Activated T-helper 17 cell treated with anti-CD3 and anti-CD28 coated beads, Interleukin-2, amount 50 U/mL, for 72 hours (primary cell): ENCODE results near the gene LYZL2. TPM values are rescaled to one million over a fixed set of nuclear protein-coding genes. Genes with fewer than 3 reads are reported as not detected.
"Not testable (repeated sequence)": the region's sequence is repeated elsewhere in the genome, so short reads cannot be mapped to it uniquely, and the experiment has no call there.

ENCODE experiments used
- ATAC-seq: fragments of 150-1000 bp; cut with Tn5 transposase; replicated peaks from 2 replicates; pipeline ENCODE4 v1.10.0; 2021; ENCODE audit warnings: mild to moderate bottlenecking, moderate library complexity
- H3K27ac Mint-ChIP-seq: one replicate; pipeline ENCODE4 v1.8.0; 2022; ENCODE audit warnings: mixed read lengths
- H3K27me3 Mint-ChIP-seq: one replicate; pipeline ENCODE4 v1.8.0; 2022; ENCODE audit warnings: mixed read lengths
- H3K36me3 Mint-ChIP-seq: one replicate; pipeline ENCODE4 v1.8.0; 2022; ENCODE audit warnings: low read depth, mild to moderate bottlenecking, mixed read lengths
- H3K4me1 Mint-ChIP-seq: one replicate; pipeline ENCODE4 v1.8.0; 2022; ENCODE audit warnings: mixed read lengths
- H3K4me3 Mint-ChIP-seq: one replicate; pipeline ENCODE4 v1.8.0; 2022; ENCODE audit warnings: mild to moderate bottlenecking, mixed read lengths
- H3K9me3 Mint-ChIP-seq: one replicate; pipeline ENCODE4 v1.8.0; 2022; ENCODE audit warnings: mixed read lengths
- total RNA-seq, 2 donors: library from RNA; stranded (reverse); gene quantifications; one replicate each; pipeline ENCODE4 v1.2.3, GENCODE V29; 2022

LYZL2 gene
- total RNA-seq, 2 donors from 2014 or later: not detected

DNA sequence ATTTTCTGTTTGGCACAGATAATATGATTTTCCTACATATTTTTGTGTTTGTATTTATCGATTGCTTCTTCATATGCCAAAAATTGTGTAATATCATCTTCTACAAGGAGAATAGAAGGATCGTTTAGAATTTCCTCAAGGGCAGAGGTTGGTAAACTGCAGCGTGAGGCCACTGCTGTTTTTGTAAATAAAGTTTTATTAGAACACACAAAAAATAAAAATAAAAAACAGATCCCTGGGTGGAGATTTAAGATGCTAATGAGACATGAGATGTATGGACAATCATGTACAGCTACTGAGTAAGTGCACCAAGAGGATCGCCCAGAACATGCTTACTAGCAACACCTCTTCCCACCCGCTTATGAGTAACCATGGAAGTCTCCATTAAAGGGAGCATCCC lies 9.6 kb downstream of the LYZL2 start:
- Mint-ChIP-seq H3K9me3 (no peaks in the 10 kb centered on the region), H3K4me1 (peaks cover 5% of the 10 kb centered on the region), H3K36me3 (no peaks in the 10 kb centered on the region), H3K27me3 (peaks cover 23% of the 10 kb centered on the region), H3K4me3 (no peak overlapping the region), H3K27ac (no peak overlapping the region)
- no peak for ATAC-seq

- no peak overlapping the region for H3K4me3 Mint-ChIP-seq
- no peaks in the 10 kb centered on the region for H3K36me3 Mint-ChIP-seq
- no peak for ATAC-seq
- peaks cover 26% of the 10 kb centered on the region for H3K27me3 Mint-ChIP-seq
- H3K27ac Mint-ChIP-seq: no peak overlapping the region
- H3K4me1 Mint-ChIP-seq: no peaks in the 10 kb centered on the region
- no peaks in the 10 kb centered on the region for H3K9me3 Mint-ChIP-seq
These were observed 12.5 kb downstream of the LYZL2 start for GRCh38 chr10:30617070-30617469.

- ATAC-seq, H3K27ac Mint-ChIP-seq, H3K4me3 Mint-ChIP-seq, H3K9me3 Mint-ChIP-seq, H3K36me3 Mint-ChIP-seq, H3K4me1 Mint-ChIP-seq: not testable (repeated sequence)
- H3K27me3 Mint-ChIP-seq: peaks cover 22% of the 10 kb centered on the region
These were observed 18.5 kb downstream of the LYZL2 start for GRCh38 chr10:30611041-30611440.

- H3K9me3 Mint-ChIP-seq: no peaks in the 10 kb centered on the region
- no peak overlapping the region for H3K4me3 Mint-ChIP-seq
- H3K27me3 Mint-ChIP-seq: peaks cover 33% of the 10 kb centered on the region
- no peak for ATAC-seq
- no peaks in the 10 kb centered on the region for H3K4me1 Mint-ChIP-seq
- H3K36me3 Mint-ChIP-seq: no peaks in the 10 kb centered on the region
- H3K27ac Mint-ChIP-seq: no peak overlapping the region
These were observed 21.7 kb downstream of the LYZL2 start for GRCh38 chr10:30607814-30608213.

DNA sequence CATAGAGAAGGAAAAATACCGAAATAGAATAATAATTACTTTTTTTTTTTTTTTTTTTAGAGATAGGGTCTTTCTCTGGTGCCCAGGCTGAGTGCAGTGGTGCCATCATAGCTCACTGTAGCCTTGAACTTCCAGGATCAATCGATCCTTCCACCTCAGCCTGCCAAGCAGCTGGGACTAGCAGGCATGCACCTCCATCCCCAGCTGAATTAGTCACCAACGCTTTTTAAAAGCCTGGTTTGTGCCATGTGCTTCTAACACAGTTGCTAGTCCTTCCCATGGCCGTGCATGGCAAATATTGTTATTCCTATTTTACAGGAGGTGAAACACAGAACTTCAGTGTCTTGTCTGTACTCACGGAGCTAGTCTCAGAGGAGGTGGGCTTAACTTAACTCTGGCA lies 23.2 kb downstream of the LYZL2 start:
- no peak for ATAC-seq
- H3K27me3 Mint-ChIP-seq: peaks cover 26% of the 10 kb centered on the region
- H3K36me3 Mint-ChIP-seq: no peaks in the 10 kb centered on the region
- no peak overlapping the region for H3K4me3 Mint-ChIP-seq
- no peaks in the 10 kb centered on the region for H3K9me3 Mint-ChIP-seq
- H3K4me1 Mint-ChIP-seq: no peaks in the 10 kb centered on the region
- no peak overlapping the region for H3K27ac Mint-ChIP-seq

- ATAC-seq, H3K4me1 Mint-ChIP-seq, H3K27ac Mint-ChIP-seq, H3K4me3 Mint-ChIP-seq, H3K36me3 Mint-ChIP-seq, H3K9me3 Mint-ChIP-seq: not testable (repeated sequence)
- H3K27me3 Mint-ChIP-seq: peaks cover 30% of the 10 kb centered on the region
These were observed 24.0 kb downstream of the LYZL2 start for GRCh38 chr10:30605341-30606121.

GRCh38 chr10:30603589-30603988 lies 26.0 kb downstream of the LYZL2 start:
- Mint-ChIP-seq H3K36me3 (no peaks in the 10 kb centered on the region), H3K4me3 (no peak overlapping the region), H3K9me3 (no peaks in the 10 kb centered on the region), H3K27ac (no peak overlapping the region), H3K4me1 (no peaks in the 10 kb centered on the region), H3K27me3 (peaks cover 20% of the 10 kb centered on the region)
- no peak for ATAC-seq

DNA sequence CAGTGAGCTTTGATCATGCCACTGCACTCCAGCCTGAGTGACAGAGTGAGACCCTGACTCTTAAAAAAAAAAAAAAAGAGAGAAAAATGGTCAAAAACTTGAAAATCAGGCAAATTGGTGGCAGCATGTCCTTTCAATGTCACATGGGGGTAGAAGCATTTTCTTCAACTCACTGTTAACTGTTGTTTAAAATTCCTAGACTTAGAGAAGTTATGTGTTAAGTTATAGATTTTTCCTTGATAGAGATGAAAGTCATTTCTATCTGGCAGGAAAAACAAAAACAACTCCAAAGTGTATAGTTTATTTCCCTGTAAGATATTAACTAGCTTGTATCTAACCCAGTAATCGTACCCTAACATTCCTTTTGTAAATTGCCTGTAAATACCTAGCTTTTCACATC lies 26.8 kb downstream of the LYZL2 start:
- Mint-ChIP-seq H3K27ac (no peak overlapping the region), H3K36me3 (no peaks in the 10 kb centered on the region), H3K9me3 (no peaks in the 10 kb centered on the region), H3K4me3 (no peak overlapping the region), H3K4me1 (no peaks in the 10 kb centered on the region), H3K27me3 (peaks cover 20% of the 10 kb centered on the region)
- ATAC-seq: no peak

GRCh38 chr10:30600005-30600404 lies 29.5 kb downstream of the LYZL2 start:
- Mint-ChIP-seq H3K27me3 (peaks cover 17% of the 10 kb centered on the region), H3K36me3 (no peaks in the 10 kb centered on the region), H3K9me3 (no peaks in the 10 kb centered on the region), H3K27ac (no peak overlapping the region), H3K4me1 (no peaks in the 10 kb centered on the region), H3K4me3 (no peak overlapping the region)
- ATAC-seq: peak; percentile 59

DNA sequence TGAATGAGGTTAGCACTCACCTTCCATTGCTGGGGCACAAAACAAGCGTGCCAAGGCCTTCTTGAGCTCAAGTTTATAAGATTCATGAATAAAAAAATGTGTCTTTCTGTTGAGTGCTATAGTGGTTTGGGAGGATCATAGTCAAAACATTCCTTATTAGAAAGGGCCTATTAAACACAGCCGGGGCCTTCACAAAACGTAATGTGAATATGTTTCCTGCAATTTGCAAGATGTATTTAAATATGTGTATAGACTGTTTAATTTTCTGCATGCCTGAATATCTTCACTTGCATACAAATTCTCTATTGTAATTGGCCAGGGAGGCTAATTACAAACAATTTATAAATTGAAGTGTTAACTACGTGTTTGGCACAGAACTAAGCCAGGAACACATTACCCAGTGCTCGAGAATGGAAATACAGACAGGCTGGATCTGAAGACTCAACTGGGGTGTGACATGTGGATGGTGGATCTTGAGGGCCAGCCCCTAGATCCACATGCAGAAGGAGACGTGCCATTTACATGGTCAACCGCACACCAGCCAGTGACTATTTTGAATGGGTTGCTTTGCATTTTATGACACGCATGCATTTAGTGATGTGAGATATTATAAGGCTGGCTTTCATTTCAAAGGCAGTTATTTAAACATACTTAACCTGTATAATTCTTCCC lies 31.3 kb downstream of the LYZL2 start:
- peaks cover 23% of the 10 kb centered on the region for H3K27me3 Mint-ChIP-seq
- H3K4me1 Mint-ChIP-seq: no peaks in the 10 kb centered on the region
- H3K4me3 Mint-ChIP-seq: no peak overlapping the region
- H3K27ac Mint-ChIP-seq: no peak overlapping the region
- H3K36me3 Mint-ChIP-seq: no peaks in the 10 kb centered on the region
- H3K9me3 Mint-ChIP-seq: no peaks in the 10 kb centered on the region
- no peak for ATAC-seq

GRCh38 chr10:30597433-30597824 lies 32.1 kb downstream of the LYZL2 start:
- ATAC-seq, H3K4me1 Mint-ChIP-seq: not testable (repeated sequence)

DNA sequence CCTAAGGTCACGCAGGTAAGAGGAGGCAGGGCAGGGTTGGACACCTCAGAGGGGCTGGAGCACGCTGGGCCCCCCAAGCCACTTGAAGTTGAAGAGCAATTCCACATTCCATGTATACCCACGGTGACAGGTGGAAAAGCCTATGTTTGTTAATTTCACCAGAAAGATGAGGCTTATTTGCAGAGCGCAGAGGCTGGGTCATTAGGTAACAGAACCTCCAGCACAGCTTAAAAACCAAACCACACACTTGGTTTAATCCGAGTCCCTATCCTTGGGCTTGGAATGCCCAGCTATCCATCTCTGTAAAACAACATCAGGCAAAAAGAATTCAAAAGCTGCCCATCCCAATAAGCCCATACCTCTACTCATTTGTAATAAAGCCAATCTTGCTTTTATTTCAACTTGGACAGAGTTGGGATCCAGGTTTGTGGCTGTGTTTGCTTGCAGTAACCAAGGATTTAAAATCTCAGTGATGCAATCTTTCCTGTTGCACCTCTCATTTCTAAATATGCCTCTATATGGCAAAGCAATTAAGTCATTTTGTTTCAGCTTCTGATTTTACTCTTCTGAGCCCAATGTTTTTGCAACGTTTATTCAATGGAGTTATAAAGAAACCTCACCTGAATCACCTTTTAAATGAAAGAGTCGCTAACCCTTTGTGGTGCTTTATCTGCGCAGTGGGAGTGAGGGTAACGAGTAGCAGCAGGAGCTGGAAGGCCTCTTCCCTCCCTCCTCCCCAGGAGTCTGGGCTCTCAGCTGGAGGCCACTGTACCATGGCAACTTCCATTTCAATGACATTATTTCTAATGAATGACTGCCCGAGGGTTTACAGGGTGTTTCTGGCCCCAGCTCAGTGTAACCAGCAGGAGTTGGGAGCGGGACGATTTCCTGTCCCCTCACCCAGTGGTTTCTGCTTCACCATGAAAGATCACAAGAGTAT lies 32.8 kb downstream of the LYZL2 start:
- H3K36me3 Mint-ChIP-seq, H3K4me3 Mint-ChIP-seq, ATAC-seq, H3K27ac Mint-ChIP-seq, H3K9me3 Mint-ChIP-seq, H3K4me1 Mint-ChIP-seq: not testable (repeated sequence)
- H3K27me3 Mint-ChIP-seq: peaks cover 23% of the 10 kb centered on the region

More at GRCh38 chr10:30597433-30597824, 32.1 kb downstream of the LYZL2 start:
- H3K36me3 Mint-ChIP-seq, H3K4me3 Mint-ChIP-seq, H3K27ac Mint-ChIP-seq, H3K9me3 Mint-ChIP-seq: not testable (repeated sequence)
- peaks cover 23% of the 10 kb centered on the region for H3K27me3 Mint-ChIP-seq

GRCh38 chr10:30596013-30596412 lies 33.5 kb downstream of the LYZL2 start:
- H3K4me1 Mint-ChIP-seq: peaks cover 4% of the 10 kb centered on the region

DNA sequence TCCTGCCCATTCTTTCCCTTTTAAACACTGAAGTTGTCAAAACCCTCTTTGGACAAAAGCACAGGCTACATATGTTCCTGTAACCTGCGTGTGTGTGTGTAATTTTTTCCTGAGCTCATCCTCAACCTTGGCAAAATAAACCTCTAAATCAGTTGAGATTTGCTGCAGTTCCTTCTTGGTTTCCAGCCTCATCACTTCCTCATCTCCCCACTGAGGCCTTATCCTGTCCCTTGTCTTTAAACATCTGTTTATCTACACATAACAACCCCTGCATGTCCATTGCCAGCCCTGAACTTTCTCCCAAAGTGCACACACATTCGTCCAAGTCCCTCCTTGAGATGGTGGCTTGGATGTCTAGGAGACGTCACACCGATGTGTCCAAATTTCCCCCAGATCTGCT lies 35.5 kb downstream of the LYZL2 start:
- H3K9me3 Mint-ChIP-seq: no peaks in the 10 kb centered on the region
- H3K27ac Mint-ChIP-seq: no peak overlapping the region
- no peaks in the 10 kb centered on the region for H3K36me3 Mint-ChIP-seq
- ATAC-seq: no peak
- H3K27me3 Mint-ChIP-seq: peaks cover 19% of the 10 kb centered on the region
- H3K4me1 Mint-ChIP-seq: peaks cover 4% of the 10 kb centered on the region
- no peak overlapping the region for H3K4me3 Mint-ChIP-seq

More at GRCh38 chr10:30596013-30596412, 33.5 kb downstream of the LYZL2 start:
- Mint-ChIP-seq H3K9me3 (no peaks in the 10 kb centered on the region), H3K27me3 (peaks cover 22% of the 10 kb centered on the region), H3K27ac (no peak overlapping the region), H3K4me3 (no peak overlapping the region), H3K36me3 (no peaks in the 10 kb centered on the region)
- no peak for ATAC-seq
